BLaER1 treated with 17β-estradiol and CSF1 and Interleukin-3, amounts not matched to agents 10 nM and 100 nM (cell line): ENCODE results near the gene RAB3D.
A peak's percentile ranks its signal among the peaks of the same experiment; 100 is the strongest.
"Not testable (repeated sequence)": the region's sequence is repeated elsewhere in the genome, so short reads cannot be mapped to it uniquely, and the experiment has no call there.

Experiments
- H3K27ac ChIP-seq, 11 experiments: shearing (Covaris generic); formaldehyde crosslinking; 2 replicates each; pipeline ENCODE4 v1.8.1; 2022
- H3K27me3 ChIP-seq, 11 experiments: shearing (Covaris generic); formaldehyde crosslinking; 2 replicates each; pipeline ENCODE4 v1.8.1; 2022
- H3K36me3 ChIP-seq, 11 experiments: shearing (Covaris generic); formaldehyde crosslinking; 2 replicates each; pipeline ENCODE4 v1.8.1; 2022
- H3K4me1 ChIP-seq, 10 experiments: shearing (Covaris generic); formaldehyde crosslinking; 2 replicates each; pipeline ENCODE4 v1.8.1; 2022
- H3K4me2 ChIP-seq, 11 experiments: shearing (Covaris generic); formaldehyde crosslinking; 2 replicates each; pipeline ENCODE4 v1.8.1; 2022
- H3K4me3 ChIP-seq, 10 experiments: shearing (Covaris generic); formaldehyde crosslinking; 2 replicates each; pipeline ENCODE4 v1.8.1; 2022
- H3K9ac ChIP-seq, 11 experiments: shearing (Covaris generic); formaldehyde crosslinking; 2 replicates each; pipeline ENCODE4 v1.8.1; 2022
- H3K9me3 ChIP-seq, 11 experiments: shearing (Covaris generic); formaldehyde crosslinking; replicated peaks in 1 of 11; 2 replicates each; pipeline ENCODE4 v1.8.1; 2022
- H4K20me1 ChIP-seq, 11 experiments: shearing (Covaris generic); formaldehyde crosslinking; 2 replicates each; pipeline ENCODE4 v1.8.1; 2022
- Cebpa-rat ChIP-seq, 11 experiments: shearing (Covaris generic); IDR thresholded peaks; 2 replicates each; pipeline ENCODE4 v1.8.1; 2022

Gene RAB3D

DNA sequence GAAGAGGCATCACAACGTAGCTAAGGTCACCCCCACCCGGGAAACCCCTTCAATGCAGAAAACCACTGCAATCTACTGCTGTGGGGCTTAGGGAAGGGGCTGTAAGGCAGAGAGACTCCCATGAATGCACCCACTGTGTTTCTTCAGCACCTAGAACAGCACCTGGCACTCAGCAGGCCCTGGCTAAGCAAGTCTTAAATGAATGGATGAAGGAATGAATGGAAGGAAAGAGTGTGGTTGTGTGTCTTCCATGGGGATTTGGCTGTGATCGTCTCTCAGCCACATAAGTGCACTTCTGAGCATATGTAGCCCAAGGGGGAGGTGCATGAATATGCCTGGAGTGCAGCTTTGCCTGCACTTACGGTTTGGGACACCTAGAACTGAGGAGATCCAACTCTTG, 9.7 kb upstream of the RAB3D start:
- Histone ChIP-seq H3K4me3 (no peak overlapping the region), H4K20me1 (no peaks in the 10 kb centered on the region), H3K9me3 (peaks cover 4 to 13% (median 9%) of the 10 kb centered on the region in 11 experiments; a peak in 19 of 22 replicates), H3K9ac (no peak overlapping the region), H3K4me1 (peaks cover 28 to 40% (median 33%) of the 10 kb centered on the region in 10 experiments), H3K27me3 (no peaks in the 10 kb centered on the region), H3K27ac (0 out of 22 replicates have a peak overlapping the region, but pooled peaks of 1 of the 11 experiments have one; percentile 93), H3K4me2 (no peak overlapping the region), H3K36me3 (peaks cover 0 to 7% (median 0%) of the 10 kb centered on the region in 11 experiments; a peak in 3 of 22 replicates)
- TF ChIP-seq Cebpa-rat (IDR thresholded peaks at IDR 0.05), result no peak

DNA sequence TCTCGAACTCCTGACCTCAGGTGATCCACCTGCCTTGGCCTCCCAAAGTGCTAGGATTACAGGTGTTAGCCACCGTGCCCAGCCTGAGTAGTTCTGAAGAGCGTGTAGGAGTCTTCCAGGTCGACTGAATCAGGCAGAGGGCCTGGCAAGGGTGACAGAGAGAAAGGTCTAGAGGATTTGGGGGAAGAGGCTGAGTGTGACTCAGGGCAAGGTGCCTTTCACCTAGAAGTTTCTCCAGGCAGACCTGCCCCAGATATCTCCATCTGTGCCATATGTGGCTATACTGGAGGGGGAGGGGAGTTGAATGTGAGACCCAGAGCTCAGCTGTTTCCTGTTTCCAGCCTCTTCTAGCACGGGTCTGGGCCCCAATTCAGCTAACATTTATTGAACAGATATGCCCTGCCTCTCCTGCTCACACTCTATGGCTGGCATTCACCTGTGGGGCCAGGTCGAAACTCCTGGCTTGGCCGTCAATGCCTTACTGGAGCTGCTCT, 8.1 kb upstream of the RAB3D start:
- peaks cover 4 to 13% (median 9%) of the 10 kb centered on the region in 11 experiments; a peak in 19 of 22 replicates for H3K9me3 ChIP-seq

DNA sequence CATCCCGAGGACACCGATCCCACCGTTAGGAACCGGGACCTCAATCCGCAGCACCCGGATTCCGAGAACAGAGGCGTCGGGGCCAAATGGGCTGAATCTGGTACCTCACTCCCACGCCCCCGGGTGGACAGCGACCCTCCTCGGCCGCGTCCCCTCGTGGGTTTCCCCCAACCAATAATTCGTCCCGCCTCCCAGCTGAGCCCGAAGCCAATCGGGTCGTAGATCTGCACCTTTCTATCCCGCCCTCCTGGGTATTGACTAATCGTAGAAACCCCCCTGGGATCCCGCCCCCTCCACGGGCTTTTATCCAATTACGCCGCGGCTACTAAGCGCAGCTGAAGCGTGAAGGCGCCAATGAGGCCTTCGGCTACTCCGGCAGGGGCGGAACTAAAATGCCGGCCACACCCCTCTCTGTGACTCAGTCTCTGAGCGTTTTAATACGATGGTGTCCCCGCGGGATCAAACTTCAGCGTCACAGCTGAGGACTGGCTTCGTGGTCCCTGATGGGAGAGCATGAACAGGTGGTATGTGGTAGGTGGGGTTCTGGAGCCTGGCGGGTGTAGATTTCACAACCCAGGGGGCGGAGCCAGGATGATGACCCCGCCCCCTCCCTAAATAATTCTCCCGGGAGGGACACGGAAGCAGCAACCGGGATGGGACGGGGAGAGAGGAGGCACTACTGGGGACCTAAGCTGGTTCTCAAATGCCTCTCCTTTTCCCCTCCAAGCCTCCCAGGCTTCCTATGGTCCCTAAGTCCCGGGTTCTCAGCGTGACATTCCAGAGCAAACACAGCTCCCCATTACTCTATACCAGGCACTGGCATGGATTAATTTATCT, 6.9 kb upstream of the RAB3D start, which contains the start of the genes CCDC159 and TMEM205:
Gene CCDC159, plus strand, starts transcription at position 416 of the 837 bp plus-strand sequence. Its CDS starts 88 bp downstream, at position 504.
Gene TMEM205, minus strand, starts transcription at position 165 of the 837 bp plus-strand sequence. CDS start 649 bp downstream, outside the sequence.
- Histone ChIP-seq H3K27me3 (no peaks in the 10 kb centered on the region), H3K9me3 (peaks cover 4 to 18% (median 9%) of the 10 kb centered on the region in 11 experiments; a peak in 19 of 22 replicates), H3K4me2 (peak within 1 kb of the TSS; percentile 89 to 98 (median 96)), H3K4me3 (peak within 1 kb of the TSS; percentile 72 to 89 (median 80)), H3K36me3 (peaks cover 4 to 29% (median 14%) of the 10 kb centered on the region in 11 experiments; a peak in 20 of 22 replicates), H3K9ac (peak within 1 kb of the TSS; percentile 77 to 92 (median 88)), H3K4me1 (peaks cover 38 to 55% (median 48%) of the 10 kb centered on the region in 10 experiments), H3K27ac (peak within 1 kb of the TSS; percentile 60 to 93 (median 86); a peak in 21 of 22 replicates), H4K20me1 (no peaks in the 10 kb centered on the region)
- TF ChIP-seq Cebpa-rat (IDR thresholded peaks at IDR 0.05), result peak in 8 of 11 experiments; percentile 48 to 90 (median 73); a peak in 13 of 22 replicates

More for the DNA sequence above, 8.1 kb upstream of the RAB3D start:
- H4K20me1 ChIP-seq, result no peaks in the 10 kb centered on the region
- H3K9ac ChIP-seq, result peak overlapping the region in 6 of 11 experiments; percentile 78 to 90 (median 88); a peak in 7 of 22 replicates
- H3K4me2 ChIP-seq, result peak overlapping the region; percentile 73 to 97 (median 82); a peak in 20 of 22 replicates
- peaks cover 0 to 18% (median 4%) of the 10 kb centered on the region in 11 experiments; a peak in 11 of 22 replicates for H3K36me3 ChIP-seq
- TF ChIP-seq Cebpa-rat (IDR thresholded peaks at IDR 0.05), result no peak
- peaks cover 38 to 53% (median 47%) of the 10 kb centered on the region in 10 experiments for H3K4me1 ChIP-seq
- no peaks in the 10 kb centered on the region for H3K27me3 ChIP-seq
- H3K4me3 ChIP-seq, result no peak overlapping the region
- H3K27ac ChIP-seq, result peak overlapping the region in 9 of 11 experiments; percentile 43 to 93 (median 86); a peak in 15 of 22 replicates

DNA sequence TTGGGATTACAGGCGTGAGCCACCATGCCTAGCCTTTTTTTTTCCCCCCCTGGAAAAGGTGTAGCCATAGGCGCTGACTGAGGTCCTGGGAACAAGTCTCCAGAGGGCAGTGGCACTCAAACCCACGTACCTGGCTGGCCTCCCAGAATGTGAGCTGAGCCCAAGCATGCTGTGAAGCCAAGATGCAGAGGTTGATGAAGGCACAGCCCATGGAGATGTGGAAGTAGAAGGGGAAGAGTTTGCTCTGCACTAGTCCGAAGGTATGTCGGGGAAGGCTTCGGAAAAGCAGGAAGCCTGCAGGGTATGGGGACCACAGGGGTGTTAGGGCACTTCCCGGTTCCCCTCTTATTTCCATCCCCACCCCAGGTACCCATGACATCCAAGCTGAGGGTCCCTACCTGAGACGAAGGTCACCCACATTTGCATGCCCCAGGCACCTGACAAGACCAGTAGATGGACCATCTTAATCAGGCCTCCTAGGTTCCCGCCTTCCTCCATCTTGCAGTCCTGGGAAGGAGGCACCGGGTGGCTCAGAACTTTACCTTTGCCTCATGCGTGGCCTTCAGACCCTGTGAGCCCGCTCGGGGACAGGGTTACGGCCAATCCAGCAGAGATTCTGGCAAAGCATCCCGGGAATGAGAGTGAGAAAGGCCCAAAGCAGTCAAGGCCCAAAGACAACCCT, 5.8 kb upstream of the RAB3D start:
- H3K9me3 ChIP-seq, result peaks cover 4 to 19% (median 11%) of the 10 kb centered on the region in 11 experiments; a peak in 19 of 22 replicates
- H3K27me3 ChIP-seq, result no peaks in the 10 kb centered on the region
- no peak for TF ChIP-seq Cebpa-rat (IDR thresholded peaks at IDR 0.05)
- H3K4me3 ChIP-seq, result peak overlapping the region; percentile 72 to 89 (median 80)
- H3K4me1 ChIP-seq, result peaks cover 34 to 52% (median 48%) of the 10 kb centered on the region in 10 experiments
- H4K20me1 ChIP-seq, result no peaks in the 10 kb centered on the region
- H3K9ac ChIP-seq, result peak overlapping the region; percentile 77 to 92 (median 88)
- H3K36me3 ChIP-seq, result peaks cover 4 to 33% (median 16%) of the 10 kb centered on the region in 11 experiments; a peak in 20 of 22 replicates
- H3K27ac ChIP-seq, result peak overlapping the region in 10 of 11 experiments; percentile 81 to 93 (median 88); a peak in 19 of 22 replicates
- H3K4me2 ChIP-seq, result peak overlapping the region; percentile 89 to 98 (median 96)

DNA sequence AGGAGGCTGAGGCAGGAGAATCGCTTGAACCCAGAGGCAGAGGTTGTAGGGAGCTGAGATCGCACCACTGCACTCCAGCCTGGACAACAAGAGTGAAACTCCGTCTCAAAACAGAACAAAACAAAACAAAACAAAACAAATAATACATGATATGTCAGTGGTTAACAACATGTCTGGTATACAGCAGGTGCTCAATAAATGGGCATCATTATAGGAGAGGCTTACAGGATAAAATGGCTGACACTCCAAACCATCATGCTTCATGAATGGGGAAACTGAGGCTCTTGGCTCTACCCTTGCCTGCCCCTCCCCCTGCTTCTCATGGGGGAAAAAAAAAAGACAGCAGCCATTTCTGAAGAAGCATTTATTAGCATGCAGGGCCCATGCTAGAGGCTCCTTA, 3.0 kb upstream of the RAB3D start:
- TF ChIP-seq Cebpa-rat (IDR thresholded peaks at IDR 0.05), result no peak
- H3K36me3 ChIP-seq, result peaks cover 0 to 35% (median 15%) of the 10 kb centered on the region in 11 experiments; a peak in 19 of 22 replicates
- peaks cover 0 to 6% (median 0%) of the 10 kb centered on the region in 11 experiments; a peak in 5 of 22 replicates for H3K9me3 ChIP-seq
- no peak overlapping the region for H3K9ac ChIP-seq
- peaks cover 54 to 69% (median 65%) of the 10 kb centered on the region in 10 experiments for H3K4me1 ChIP-seq
- H3K27me3 ChIP-seq, result no peaks in the 10 kb centered on the region
- peak overlapping the region in 1 of 11 experiments; percentile 91; a peak in 2 of 22 replicates for H3K4me2 ChIP-seq
- H3K4me3 ChIP-seq, result no peak overlapping the region
- H4K20me1 ChIP-seq, result peaks cover 0 to 6% (median 0%) of the 10 kb centered on the region in 11 experiments; a peak in 1 of 22 replicates
- H3K27ac ChIP-seq, result peak overlapping the region in 4 of 11 experiments; percentile 6 to 63 (median 50); a peak in 3 of 22 replicates

DNA sequence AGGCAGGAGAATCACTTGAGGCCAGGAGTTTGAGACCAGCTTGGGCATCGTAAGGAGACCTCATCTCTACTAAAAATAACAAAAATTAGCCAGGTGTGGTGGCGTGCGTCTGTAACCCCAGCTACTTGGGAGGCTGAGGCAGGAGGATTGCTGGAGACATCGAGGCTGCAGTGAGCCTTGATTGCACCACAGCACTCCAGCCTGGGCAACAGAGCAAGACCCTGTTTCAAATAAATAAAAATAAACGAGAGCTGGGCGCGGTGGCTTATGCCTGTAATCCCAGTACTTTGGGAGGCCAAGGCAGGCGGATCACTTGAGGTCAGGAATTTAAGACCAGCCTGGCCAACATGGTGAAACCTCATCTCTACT, 626 bp upstream of the RAB3D start:
- Histone ChIP-seq H3K27ac (peak overlapping the region in 9 of 11 experiments; percentile 43 to 90 (median 83); a peak in 16 of 22 replicates), H3K4me1 (peaks cover 45 to 73% (median 60%) of the 10 kb centered on the region in 10 experiments), H3K9me3 (peaks cover 0 to 21% (median 9%) of the 10 kb centered on the region in 11 experiments; a peak in 14 of 22 replicates), H3K9ac (peak overlapping the region; percentile 78 to 90 (median 83); a peak in 19 of 22 replicates), H3K36me3 (peaks cover 17 to 58% (median 36%) of the 10 kb centered on the region in 11 experiments), H4K20me1 (peaks cover 0 to 13% (median 0%) of the 10 kb centered on the region in 11 experiments; a peak in 2 of 22 replicates), H3K4me2 (peak overlapping the region; percentile 73 to 99 (median 97)), H3K4me3 (peak overlapping the region in 9 of 10 experiments; percentile 66 to 98 (median 85); a peak in 18 of 20 replicates)
- H3K27me3 ChIP-seq, result not testable (repeated sequence)

DNA sequence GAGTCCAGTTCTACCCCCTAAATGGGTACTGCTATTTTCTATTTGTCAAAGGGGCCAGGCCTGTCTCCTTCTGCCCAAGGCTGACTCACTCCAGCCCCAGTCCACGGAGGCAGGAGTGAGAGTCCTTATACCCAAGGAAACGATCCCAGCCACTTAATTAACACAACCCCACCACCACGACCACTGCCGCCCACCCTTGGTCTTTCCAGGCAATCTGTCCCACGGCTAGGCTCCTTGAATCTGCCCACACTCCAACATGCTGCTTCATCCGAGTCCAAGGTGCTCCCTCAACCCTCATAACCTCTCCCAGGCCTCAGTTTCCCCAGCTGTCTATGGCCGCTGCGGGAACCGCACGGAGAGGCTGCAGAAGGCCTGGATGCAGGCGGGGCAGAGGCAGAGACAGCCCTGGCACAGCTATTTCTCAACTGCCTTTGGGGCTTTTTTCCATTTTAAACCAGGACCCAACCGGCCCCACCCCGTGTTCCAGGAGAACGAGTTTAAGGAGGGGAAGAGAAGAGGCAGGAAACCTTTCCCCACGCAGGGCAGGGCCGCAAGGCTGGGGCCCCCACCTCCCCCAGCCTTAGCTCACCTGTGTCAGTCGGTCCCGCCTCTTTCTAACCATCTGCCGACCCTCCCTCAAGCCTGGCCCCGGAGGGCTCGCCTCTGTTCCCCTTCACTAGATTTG, 746 bp downstream of the RAB3D start:
- Histone ChIP-seq H3K27me3 (no peaks in the 10 kb centered on the region), H3K4me2 (peak overlapping the region; percentile 95 to 99 (median 98)), H3K4me1 (peaks cover 34 to 68% (median 46%) of the 10 kb centered on the region in 10 experiments), H3K27ac (peak overlapping the region; percentile 46 to 90 (median 75); a peak in 21 of 22 replicates), H4K20me1 (peaks cover 0 to 18% (median 0%) of the 10 kb centered on the region in 11 experiments; a peak in 4 of 22 replicates), H3K9ac (peak overlapping the region; percentile 78 to 90 (median 83)), H3K4me3 (peak overlapping the region; percentile 66 to 98 (median 86)), H3K36me3 (peaks cover 25 to 71% (median 50%) of the 10 kb centered on the region in 11 experiments), H3K9me3 (peaks cover 0 to 27% (median 13%) of the 10 kb centered on the region in 11 experiments; a peak in 14 of 22 replicates)
- TF ChIP-seq Cebpa-rat (IDR thresholded peaks at IDR 0.05), result no peak
